ENCODE results near the gene RPS15.

The RPS15 gene

DNA sequence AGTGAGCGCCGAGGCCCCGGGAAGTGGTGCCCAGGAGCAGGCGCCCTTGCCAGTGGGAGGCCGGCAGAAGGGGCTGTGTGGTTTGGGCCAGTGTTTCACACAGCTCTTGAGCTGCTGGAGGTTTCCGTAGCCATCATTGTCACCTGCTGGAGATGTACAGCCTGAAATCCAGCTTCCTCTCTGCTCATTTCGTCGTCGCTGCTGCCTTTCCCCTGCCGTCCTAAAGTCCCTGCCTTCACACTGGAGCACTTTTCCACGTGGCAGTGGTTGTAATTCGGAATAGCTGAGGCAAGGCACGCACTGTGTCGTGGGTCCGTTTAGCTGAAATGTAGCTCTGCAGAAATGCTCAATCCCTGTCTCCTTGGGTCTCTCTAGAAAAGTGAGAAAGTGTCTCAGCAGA, 17.6 kb upstream of the RPS15 start:
- no peak for DNase-seq

DNA sequence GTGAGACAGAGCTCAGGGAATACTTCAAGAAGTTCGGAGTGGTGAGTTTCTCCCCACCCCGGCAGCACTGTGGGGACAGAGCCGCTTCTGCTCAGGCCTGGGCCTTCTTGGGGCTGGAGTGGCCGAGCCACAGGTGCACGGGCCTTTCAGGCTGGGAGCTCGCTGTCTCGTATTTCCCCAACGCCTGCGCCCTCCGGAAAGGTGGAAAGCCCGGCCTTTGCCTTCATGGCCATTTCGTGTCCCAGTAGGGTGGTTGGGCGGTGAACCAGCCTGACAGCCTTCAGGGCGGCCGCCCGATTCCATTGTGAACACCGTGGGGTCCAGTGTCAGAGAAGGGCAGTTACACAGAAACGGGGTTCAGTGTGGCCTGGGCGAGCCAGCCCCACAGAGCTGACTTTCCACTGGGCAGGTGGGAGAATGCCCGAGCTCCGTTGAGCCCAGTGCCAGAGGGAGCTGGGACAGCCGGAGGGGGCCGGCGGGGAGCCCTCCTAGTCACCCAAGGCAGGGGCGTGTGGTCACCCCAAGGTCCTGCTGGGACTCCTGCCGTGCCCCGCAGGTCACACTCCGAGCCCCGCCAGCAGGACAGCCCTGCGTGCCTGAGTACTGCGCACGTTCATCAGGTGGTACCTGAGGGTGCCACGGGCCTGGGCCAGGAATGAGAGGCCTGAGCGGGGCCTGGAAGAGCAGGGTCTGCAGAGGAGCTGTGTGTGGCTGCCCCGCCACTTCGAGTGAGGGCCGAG, 16.8 kb upstream of the RPS15 start:
- DNase-seq = no peak

DNA sequence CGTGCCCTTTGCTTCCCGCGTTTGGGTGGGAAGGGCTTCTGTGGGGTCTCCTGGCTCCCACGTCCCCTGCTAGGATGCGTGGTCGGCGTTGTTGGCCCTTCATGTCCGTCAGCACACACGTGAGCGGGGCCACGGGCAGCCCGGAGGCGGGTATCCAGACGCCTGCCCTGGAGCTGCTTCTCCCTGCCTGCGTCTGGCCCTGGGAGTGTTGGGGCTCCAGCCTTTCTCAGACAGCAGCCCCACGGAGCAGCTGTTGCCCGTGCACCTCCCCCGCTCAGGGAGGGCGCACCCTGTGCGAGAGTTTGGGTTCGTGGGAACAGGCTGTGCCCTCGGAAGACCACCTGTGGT, 16.3 kb upstream of the RPS15 start:
- no peak for DNase-seq

- no peak for DNase-seq
Observed at GRCh38 chr19:1422360-1422759, 15.8 kb upstream of the RPS15 start.

- no peak for DNase-seq
Observed at GRCh38 chr19:1422943-1423342, 15.3 kb upstream of the RPS15 start.

GRCh38 chr19:1423436-1424191, 14.6 kb upstream of the RPS15 start:
- DNase-seq = no peak

- DNase-seq = no peak
Observed at GRCh38 chr19:1424192-1424955, 13.8 kb upstream of the RPS15 start.

DNA sequence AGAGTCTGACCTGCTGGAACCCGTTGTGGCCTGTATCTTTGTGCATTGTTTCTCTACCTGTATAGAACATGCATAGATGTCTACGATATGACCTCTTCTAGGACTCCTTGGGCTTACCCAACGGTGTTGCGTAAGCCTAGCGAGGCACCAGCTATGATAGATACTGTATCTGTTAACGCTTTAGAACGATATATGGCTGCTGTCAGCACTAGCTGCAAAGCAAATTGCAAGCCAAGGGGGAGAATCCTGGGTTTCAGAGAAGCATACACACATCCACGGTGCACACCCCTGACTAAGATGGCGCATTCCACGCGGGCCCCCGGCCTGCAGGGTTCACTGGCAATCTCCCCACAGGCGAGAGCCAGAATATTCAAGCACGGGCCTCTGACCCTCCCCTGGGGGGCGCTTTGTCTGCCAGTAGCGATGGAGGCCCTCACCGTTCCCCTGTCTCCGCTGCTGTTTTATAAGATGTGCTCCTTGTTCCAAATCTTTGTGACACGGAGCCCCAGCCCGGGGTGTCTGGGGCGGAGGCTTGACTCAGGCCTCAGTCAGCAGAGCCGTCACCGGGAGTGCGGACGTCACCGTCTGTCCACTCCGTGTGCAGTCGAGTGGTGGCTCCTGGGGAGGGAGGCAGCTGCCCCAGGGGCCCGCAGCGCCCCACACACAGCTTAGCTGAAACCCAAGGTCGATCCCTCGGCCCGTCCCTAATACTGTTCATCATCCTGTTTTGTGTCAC, 12.9 kb upstream of the RPS15 start:
- DNase-seq = no peak

GRCh38 chr19:1425902-1426301, 12.3 kb upstream of the RPS15 start:
- no peak for DNase-seq

- DNase-seq = no peak
Observed at GRCh38 chr19:1426736-1427135, 11.5 kb upstream of the RPS15 start.

DNA sequence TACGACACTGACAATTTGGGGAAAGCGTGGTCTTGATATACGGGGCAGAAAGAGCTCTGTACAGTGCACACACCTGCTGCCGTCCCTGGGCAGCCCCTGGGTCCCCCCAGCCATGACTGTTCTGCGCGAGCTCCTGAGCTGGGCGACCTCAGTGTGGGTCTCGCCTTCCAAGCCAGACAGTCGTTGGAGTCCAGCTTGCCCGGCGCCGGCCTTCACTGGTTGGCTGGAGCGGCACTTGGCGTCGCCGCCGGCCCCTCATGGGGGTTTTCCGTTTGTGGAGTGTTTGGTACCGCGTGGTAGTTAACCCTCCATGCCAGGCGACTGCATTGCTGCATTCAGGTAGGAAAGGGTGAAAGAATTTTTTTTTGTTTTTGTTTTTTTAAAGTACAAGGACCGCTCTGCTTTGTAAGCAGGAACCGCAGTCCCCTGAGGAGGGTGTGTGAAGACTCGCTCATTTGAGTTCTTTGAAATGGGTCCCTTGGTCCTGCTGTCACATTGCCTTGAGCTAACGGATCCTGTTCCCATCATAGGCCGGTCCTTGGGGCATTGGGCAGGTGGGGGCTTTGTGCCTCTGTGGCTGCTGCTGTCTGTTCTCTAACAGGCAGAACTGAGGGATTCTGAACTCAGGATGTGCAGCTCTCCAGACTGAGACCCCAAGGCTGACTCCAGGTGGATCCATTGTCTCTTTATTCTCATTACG, 10.8 kb upstream of the RPS15 start:
- DNase-seq = no peak

DNA sequence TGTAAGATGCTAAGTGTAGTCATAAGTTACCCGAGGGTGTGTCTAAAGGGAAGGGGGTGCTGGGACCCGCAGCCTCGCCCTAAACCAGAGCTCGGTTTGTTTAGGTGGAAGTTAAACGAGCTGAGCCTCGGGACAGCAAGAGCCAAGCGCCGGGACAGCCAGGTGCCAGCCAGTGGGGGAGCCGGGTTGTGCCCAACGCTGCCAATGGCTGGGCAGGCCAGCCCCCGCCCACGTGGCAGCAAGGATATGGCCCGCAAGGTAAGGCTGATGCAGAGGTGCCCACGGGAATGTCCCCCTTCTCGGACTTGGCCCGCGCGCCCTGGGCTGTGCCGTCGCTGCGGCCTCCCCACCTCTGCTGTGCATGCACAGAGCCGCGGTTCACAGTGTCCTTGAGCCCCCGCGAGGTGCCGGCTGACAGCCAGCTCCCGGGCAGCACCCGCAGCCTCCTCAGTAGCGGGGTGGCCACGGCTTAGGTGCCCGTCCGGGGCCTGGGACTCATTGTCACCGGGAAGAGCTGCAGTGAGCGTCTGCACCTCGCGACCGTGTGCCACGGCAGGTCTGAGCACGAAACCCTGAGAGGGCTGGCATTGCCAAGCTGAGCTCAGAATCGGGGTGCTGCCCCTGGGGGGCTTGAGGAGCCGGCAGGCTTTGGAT, 9.3 kb upstream of the RPS15 start:
- no peak for DNase-seq

DNA sequence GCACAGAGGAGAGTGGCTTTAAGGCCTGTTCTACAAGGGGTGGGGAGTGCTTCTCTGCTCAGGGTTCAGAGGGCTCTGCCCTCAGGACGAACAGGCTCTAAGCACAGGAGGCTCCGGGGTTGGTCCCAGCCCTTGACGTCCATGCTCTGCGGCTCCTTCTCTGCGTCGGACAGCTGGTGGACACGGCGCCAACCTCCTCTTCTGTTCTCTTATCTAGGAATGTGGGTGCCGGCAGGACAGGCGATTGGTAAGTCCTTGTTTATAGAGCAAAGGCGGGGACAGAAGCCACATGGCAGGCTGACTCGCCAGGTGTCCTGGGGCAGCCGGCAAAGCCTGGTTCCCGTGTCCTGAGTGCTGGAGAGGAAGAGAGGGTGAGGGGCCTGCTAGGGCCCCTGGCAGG, 8.4 kb upstream of the RPS15 start:
- no peak for DNase-seq

DNA sequence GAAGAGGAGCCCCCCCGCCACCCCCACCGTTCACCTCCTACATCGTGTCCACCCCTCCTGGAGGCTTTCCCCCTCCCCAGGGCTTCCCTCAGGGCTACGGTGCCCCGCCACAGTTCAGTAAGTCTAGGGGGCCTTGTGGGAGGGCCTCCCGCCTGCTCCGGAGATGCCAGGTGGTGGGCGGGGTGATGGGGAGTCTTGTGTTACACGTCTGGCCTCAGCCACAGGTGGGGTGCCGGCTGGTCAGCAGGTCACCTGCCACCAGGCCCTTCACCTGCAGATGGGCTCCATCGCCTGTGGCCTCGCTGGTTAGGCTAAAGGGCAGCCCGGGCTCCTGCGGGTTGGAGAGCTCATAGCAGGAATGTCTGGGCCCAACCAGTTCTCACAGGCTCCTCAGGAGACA, 8.0 kb upstream of the RPS15 start:
- no peak for DNase-seq

- no peak for DNase-seq
Observed at GRCh38 chr19:1431759-1432506, 6.3 kb upstream of the RPS15 start.

DNA sequence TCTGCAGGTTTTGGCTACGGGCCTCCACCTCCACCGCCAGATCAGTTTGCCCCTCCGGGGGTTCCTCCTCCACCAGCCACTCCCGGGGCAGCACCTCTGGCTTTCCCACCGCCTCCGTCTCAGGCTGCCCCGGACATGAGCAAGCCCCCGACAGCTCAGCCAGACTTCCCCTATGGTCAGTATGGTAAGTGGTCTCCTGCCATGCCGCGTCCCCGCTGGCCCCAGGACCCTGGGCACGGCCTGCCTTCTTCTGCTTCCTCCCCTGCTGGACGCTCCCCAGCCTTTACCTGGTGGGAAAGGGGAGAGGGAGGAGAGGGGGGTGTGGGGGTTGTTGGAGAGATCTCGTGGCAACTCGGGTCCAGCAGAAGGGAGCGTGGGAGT, 5.7 kb upstream of the RPS15 start:
- no peak for DNase-seq

DNA sequence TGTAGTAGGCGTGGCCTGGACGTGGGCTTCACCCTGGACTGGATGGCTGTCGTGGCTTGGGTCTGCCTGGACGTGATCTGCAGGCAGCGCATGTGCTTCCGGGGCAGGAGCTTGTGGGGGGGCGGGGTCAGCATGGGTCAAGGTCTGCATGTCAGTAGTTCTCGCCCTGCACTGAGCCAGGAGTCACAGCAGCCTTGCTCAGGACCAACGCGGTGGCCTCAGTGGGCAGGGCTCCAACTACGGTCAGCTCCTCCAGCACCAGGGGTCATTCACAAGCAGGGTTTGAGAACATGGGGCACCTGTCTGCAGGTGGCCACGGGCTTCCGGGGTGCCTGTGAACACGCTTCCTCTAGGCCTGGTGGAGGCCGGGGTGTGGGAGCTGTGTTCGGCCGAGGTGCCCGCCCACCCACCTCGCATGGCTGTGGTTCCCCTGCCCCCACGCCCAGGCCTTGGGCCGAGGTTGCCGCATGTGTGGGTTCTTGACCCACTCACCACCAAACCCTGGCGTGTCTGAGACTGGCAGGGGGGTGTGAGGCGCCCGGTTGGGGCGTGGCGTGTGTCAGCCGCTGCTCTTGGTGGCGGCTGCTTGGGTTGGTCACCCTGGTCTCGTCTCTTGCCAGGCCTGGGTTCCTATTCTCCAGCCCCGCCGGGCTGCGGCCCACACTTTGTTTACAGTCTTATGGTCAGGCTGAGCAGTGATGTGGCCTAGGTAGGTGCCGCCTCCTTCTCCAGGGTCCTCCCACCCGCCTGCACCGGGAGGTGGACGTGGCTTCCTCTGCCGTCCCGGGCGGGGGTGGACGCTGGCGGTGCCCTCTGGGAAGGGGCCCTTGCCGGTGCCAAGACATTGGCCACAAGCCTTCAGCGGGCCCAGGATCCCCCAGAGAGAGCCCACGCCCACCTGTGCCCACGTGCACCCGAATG, 4.8 kb upstream of the RPS15 start:
- no peak for DNase-seq

DNA sequence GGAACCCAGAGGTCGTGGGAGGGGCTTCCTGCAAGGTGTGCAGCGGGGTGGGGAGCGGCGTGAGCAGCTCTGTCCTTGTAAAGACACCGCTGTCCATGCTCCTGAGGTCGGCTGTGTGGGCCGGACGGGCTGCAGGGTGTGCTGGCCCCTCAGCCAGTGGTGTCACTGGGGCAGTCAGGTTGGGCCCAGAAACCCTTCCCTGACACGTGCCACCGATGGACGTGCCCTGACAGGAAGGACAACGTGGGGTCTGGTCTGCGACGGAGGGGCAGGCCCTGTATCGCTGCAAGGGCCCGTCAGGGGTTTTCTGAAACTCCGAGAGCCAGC, 4.2 kb upstream of the RPS15 start:
- DNase-seq = no peak

- DNase-seq = no peak
Observed at GRCh38 chr19:1434577-1435060, 3.6 kb upstream of the RPS15 start.

DNA sequence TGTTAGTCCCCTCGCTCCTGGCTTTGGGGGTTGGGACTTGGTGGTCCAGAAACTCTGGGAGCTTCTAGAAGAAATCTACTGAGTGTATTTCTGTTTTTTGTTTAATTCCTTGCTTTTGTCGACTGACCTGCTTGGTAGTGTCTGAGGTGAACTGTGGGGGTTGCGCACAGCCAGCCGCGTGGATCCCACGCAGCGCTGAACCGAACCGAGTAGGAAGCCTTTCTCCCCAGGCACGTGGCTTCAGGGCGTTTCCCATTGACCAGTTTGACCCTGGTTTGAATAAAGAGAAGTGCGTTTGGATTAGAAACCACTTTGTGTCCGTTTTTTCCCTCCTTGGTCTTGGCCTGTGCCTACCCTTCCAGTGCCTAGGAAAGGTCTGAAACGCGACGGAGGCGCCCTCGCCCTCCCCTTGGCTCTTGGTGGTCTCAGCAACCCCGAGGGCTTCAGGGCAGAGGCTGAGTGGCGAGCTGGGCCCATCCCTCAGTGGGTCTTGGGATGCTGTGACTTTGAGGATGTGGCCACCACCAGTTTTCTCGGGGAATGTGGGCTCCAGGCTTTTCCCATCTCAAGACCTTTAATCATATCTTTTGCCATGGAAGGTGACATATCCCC, 2.7 kb upstream of the RPS15 start:
- no peak for DNase-seq

Measured in activated CD8-positive, alpha-beta memory T cell treated with anti-CD3 and anti-CD28 coated beads, Interleukin-2, amount 50 U/mL, for 48 hours (primary cell).